Endothelial cell of umbilical vein (primary cell): Measurements from ENCODE around the gene NHERF2. TPM values are rescaled to one million over a fixed set of nuclear protein-coding genes. Genes with fewer than 3 reads are reported as not detected.

Experiments
- BruUV-seq: library from RNA; stranded (reverse); fragments of 400-500 nt; replicated peaks from 2 replicates; lab custom pipeline; 2021; lab: Mats Ljungman, UMichigan
- CTCF ChIA-PET: fragments of 300-600, 350-600 bp; sonication (Branson Sonifier 250); formaldehyde crosslinking; loops from one replicate; lab custom pipeline; 2021; ENCODE audit warnings: antibody characterized with exemption, inconsistent platforms; lab: Charles Lee
- POLR2A ChIA-PET: fragments of 300-600, 350-600 bp; sonication (Branson Sonifier 250); formaldehyde crosslinking; loops from one replicate; lab custom pipeline; 2021; ENCODE audit warnings: antibody characterized with exemption, inconsistent platforms; lab: Charles Lee
- DNase-seq: peaks from one replicate; pipeline ENCODE4 v3.0.0-alpha.2; 2011; ENCODE audit warnings: low read depth, low spot score
- FAIRE-seq: peaks from 2 replicates; lab custom pipeline; 2011; peaks lifted over from hg19 to GRCh38; lab: Jason Lieb, UNC
- H2AFZ ChIP-seq: 2 replicates; pipeline ENCODE4 v1.6.0; 2012; ENCODE audit warnings: low read depth, low read length, control low read depth, inconsistent platforms
- H3K27ac ChIP-seq: 2 replicates; pipeline ENCODE4 v1.5.1; 2011; ENCODE audit warnings: low read depth, mild to moderate bottlenecking, control low read depth, low read length, moderate library complexity; ENCODE audit not compliant: insufficient read depth
- H3K27me3 ChIP-seq, 2 experiments: 2 replicates each; pipeline versions ENCODE4 v1.6.0 to v1.6.1; 2011; ENCODE audit warnings: low read length in 2 of 2, mixed read lengths in 1 of 2; ENCODE audit not compliant: control insufficient read depth in 2 of 2, insufficient read depth in 2 of 2
- H3K36me3 ChIP-seq, 2 experiments: 2 replicates in 1 of 2; 3 replicates in 1 of 2; pipeline ENCODE4 v1.5.1; 2011; ENCODE audit warnings: low read length in 2 of 2, mild to moderate bottlenecking in 1 of 2, moderate library complexity in 1 of 2; ENCODE audit not compliant: control insufficient read depth in 2 of 2, insufficient read depth in 2 of 2; ENCODE audit errors: extremely low read depth in 1 of 2
- H3K4me1 ChIP-seq: 3 replicates; pipeline ENCODE4 v1.5.1; 2011; ENCODE audit warnings: mild to moderate bottlenecking, low read length; ENCODE audit not compliant: control insufficient read depth, insufficient read depth; ENCODE audit errors: extremely low read depth
- H3K4me2 ChIP-seq: 2 replicates; pipeline ENCODE4 v1.6.1; 2011; ENCODE audit warnings: low read length, control low read depth, mixed read lengths; ENCODE audit not compliant: insufficient read depth
- H3K4me3 ChIP-seq, 3 experiments: fragments of 200-600 bp in 1 of 3; sonication (generic), shearing (Covaris generic) in 1 of 3; replicated peaks in 1 of 3; 2 replicates each; pipeline ENCODE4 v1.5.1; 2011 to 2016; ENCODE audit warnings: control low read depth in 3 of 3, low read length in 3 of 3, mild to moderate bottlenecking in 2 of 3, inconsistent platforms in 1 of 3, low read depth in 1 of 3, moderate library complexity in 1 of 3; ENCODE audit not compliant: insufficient read depth in 1 of 3
- H3K79me2 ChIP-seq: 2 replicates; pipeline ENCODE4 v1.6.0; 2012; ENCODE audit warnings: low read length, inconsistent platforms; ENCODE audit not compliant: control insufficient read depth, insufficient read depth
- H3K9ac ChIP-seq: replicated peaks from 2 replicates; pipeline ENCODE3; 2011; ENCODE audit warnings: low read length, control low read depth; ENCODE audit not compliant: insufficient read depth; ENCODE audit errors: extremely low read depth
- H3K9me1 ChIP-seq: replicated peaks from 3 replicates; pipeline ENCODE4 v1.6.0; 2011; ENCODE audit warnings: mild to moderate bottlenecking, low read length; ENCODE audit not compliant: control insufficient read depth, insufficient read depth; ENCODE audit errors: extremely low read depth
- H3K9me3 ChIP-seq: replicated peaks from 2 replicates; pipeline ENCODE4 v1.5.1; 2012; ENCODE audit warnings: low read length, inconsistent platforms; ENCODE audit not compliant: control insufficient read depth, insufficient read depth
- H4K20me1 ChIP-seq: replicated peaks from 2 replicates; pipeline ENCODE3; 2011; ENCODE audit warnings: mild to moderate bottlenecking, low read length; ENCODE audit not compliant: control insufficient read depth, insufficient read depth; ENCODE audit errors: extremely low read depth
- EZH2 ChIP-seq: IDR thresholded peaks from 2 replicates; pipeline ENCODE4 v1.6.1; 2012; ENCODE audit warnings: borderline replicate concordance, low read depth, mild to moderate bottlenecking, moderate library complexity, low read length, inconsistent platforms; ENCODE audit not compliant: severe bottlenecking
- FOS ChIP-seq: IDR thresholded peaks from 2 replicates; pipeline ENCODE4 v1.6.1; 2011; ENCODE audit warnings: mild to moderate bottlenecking, low read length, moderate library complexity, borderline replicate concordance; ENCODE audit not compliant: insufficient read depth
- GATA2 ChIP-seq: IDR thresholded peaks from 2 replicates; pipeline ENCODE4 v1.7.0; 2011; ENCODE audit warnings: low read depth, mild to moderate bottlenecking, moderate library complexity, mixed read lengths, low read length; ENCODE audit not compliant: insufficient read length, insufficient read depth
- JUN ChIP-seq: IDR thresholded peaks from 2 replicates; pipeline ENCODE4 v1.6.1; 2011; ENCODE audit warnings: borderline replicate concordance, low read depth; ENCODE audit not compliant: insufficient read length, insufficient read depth
- MYC ChIP-seq: IDR thresholded peaks from one replicate; pipeline ENCODE4 v1.6.1; 2011; ENCODE audit warnings: mild to moderate bottlenecking, low read depth, low read length
- POLR2A ChIP-seq: IDR thresholded peaks from 2 replicates; pipeline ENCODE4 v1.6.1; 2012; ENCODE audit warnings: low read depth, mild to moderate bottlenecking, control low read depth, low read length
- POLR2AphosphoS5 ChIP-seq: IDR thresholded peaks from 2 replicates; pipeline ENCODE4 v1.6.1; 2012; ENCODE audit warnings: low read depth, mild to moderate bottlenecking, control low read depth, low read length, moderate library complexity; ENCODE audit not compliant: insufficient read depth
- dilution Hi-C: fragments of 300-500 bp; cut with MboI; formaldehyde crosslinking; loops from one replicate; pipeline ENCODE4 v1.15.0; 2019; ENCODE audit warnings: low sequenced_read_pairs; ENCODE audit not compliant: extremely low pct_ligation_motif_present
- intact Hi-C: fragments of 100-400 bp; cut with micrococcal nuclease; formaldehyde crosslinking; loops from one replicate; pipeline ENCODE4 v1.10.0; 2022
- polyA plus RNA-seq, 4 experiments: library from polyadenylated mRNA; depleted of rRNA in 3 of 4; stranded (reverse) in 3 of 4; unstranded in 1 of 4; fragments of >200 nt; gene quantifications; 2 replicates each; pipeline versions ENCODE4 v1.2.1 to v1.2.3, GENCODE V29; 2011 to 2012; ENCODE audit warnings: missing spikeins in 1 of 4
- total RNA-seq: library from RNA; stranded (reverse); gene quantifications from 2 replicates; pipeline ENCODE4 v1.2.3, GENCODE V29; 2021
- TF ChIP-seq, protein P1 (sequence below): IDR thresholded peaks from 2 replicates; pipeline ENCODE4 v1.6.1; 2011; ENCODE audit not compliant: insufficient read depth, insufficient read length
- TF ChIP-seq, protein P2 (sequence below), 2 donors: IDR thresholded peaks; 1 replicate in 1 of 2; 2 replicates in 1 of 2; pipeline ENCODE4 v1.5.1; 2011; ENCODE audit warnings: low read length in 2 of 2, mild to moderate bottlenecking in 2 of 2, moderate library complexity in 2 of 2, control low read depth in 1 of 2, inconsistent platforms in 1 of 2, low read depth in 1 of 2; ENCODE audit not compliant: insufficient read depth in 1 of 2; ENCODE audit errors: extremely low read depth in 1 of 2

NHERF2 gene
- total and polyA plus RNA-seq, 2 donors (not counting 3 experiments of a cell fraction or from before 2014, with no cell fraction given) = 65.2 to 71.2 TPM

DNA sequence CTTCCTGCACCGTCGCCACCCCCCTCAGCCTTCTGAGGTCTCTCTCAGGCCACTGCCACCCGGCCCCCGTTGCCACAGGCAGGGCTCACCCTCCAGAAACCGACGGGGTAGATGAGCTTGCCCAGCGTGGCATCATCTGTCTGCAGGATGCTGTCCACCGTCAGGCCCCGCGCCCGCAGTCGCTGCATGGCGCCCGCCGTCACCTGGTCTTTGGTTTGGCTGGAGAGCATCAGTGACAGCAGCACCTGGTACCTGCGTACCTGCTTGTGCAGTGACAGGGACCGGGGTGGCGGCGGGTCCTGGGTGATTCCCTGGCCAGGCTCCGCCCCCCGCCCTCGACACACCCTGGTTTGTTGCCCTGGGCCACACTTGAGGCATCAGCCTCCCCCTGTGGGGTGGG is 17.8 kb downstream of the NHERF2 start:
- intact Hi-C loops = no loop called here
- FAIRE-seq (no peak), DNase-seq (no peak)
- dilution Hi-C loops = loop anchor here (25.0 kb wide), 1 partner anchor 118 kb away; the partner anchor contains the start of gene TRAF7
- H3K9ac ChIP-seq = no peak overlapping the region
- POLR2A ChIA-PET = interaction anchor here (1.4 to 2.4 kb wide), 2 partner anchors 46 to 110 kb away, joined by 3 to 8 read pairs; partner anchors contain the start of gene TRAF7
- H3K4me2 ChIP-seq = no peak overlapping the region
- BruUV-seq = no TSS peak
- H3K36me3 ChIP-seq = no peaks in the 10 kb centered on the region
- H2AFZ ChIP-seq = peak overlapping the region; percentile 48
- no peaks in the 10 kb centered on the region for H3K27me3 ChIP-seq
- H3K9me1 ChIP-seq = no peaks in the 10 kb centered on the region
- H3K9me3 ChIP-seq = no peaks in the 10 kb centered on the region
- peak overlapping the region; percentile 30 for H3K27ac ChIP-seq
- no peaks in the 10 kb centered on the region for H4K20me1 ChIP-seq
- peaks cover 35% of the 10 kb centered on the region for H3K4me1 ChIP-seq
- TF ChIP-seq, protein P1, sequence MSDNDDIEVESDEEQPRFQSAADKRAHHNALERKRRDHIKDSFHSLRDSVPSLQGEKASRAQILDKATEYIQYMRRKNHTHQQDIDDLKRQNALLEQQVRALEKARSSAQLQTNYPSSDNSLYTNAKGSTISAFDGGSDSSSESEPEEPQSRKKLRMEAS = no peak
- TF ChIP-seq POLR2A (no peak), GATA2 (no peak), EZH2 (no peak), JUN (no peak), POLR2AphosphoS5 (no peak), MYC (no peak), FOS (no peak)
- TF ChIP-seq, protein P2, sequence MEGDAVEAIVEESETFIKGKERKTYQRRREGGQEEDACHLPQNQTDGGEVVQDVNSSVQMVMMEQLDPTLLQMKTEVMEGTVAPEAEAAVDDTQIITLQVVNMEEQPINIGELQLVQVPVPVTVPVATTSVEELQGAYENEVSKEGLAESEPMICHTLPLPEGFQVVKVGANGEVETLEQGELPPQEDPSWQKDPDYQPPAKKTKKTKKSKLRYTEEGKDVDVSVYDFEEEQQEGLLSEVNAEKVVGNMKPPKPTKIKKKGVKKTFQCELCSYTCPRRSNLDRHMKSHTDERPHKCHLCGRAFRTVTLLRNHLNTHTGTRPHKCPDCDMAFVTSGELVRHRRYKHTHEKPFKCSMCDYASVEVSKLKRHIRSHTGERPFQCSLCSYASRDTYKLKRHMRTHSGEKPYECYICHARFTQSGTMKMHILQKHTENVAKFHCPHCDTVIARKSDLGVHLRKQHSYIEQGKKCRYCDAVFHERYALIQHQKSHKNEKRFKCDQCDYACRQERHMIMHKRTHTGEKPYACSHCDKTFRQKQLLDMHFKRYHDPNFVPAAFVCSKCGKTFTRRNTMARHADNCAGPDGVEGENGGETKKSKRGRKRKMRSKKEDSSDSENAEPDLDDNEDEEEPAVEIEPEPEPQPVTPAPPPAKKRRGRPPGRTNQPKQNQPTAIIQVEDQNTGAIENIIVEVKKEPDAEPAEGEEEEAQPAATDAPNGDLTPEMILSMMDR (IDR thresholded peaks at IDR 0.05; ENCODE audit: extremely low read depth in 1 of 2, insufficient read depth in 1 of 2, low read depth in 1 of 2, low read length in 2 of 2) = no peak
- H3K4me3 ChIP-seq = no peak overlapping the region
- CTCF ChIA-PET = interaction anchor here (0.7 to 3.2 kb wide), 6 partner anchors 12 to 96 kb away, joined by 3 to 20 read pairs (median 4); no protein-coding TSS in a partner anchor
- H3K79me2 ChIP-seq = peaks cover 10% of the 10 kb centered on the region
